GM19193 (cell line): ENCODE measurements around the gene POU2AF1.

Experiments
- POLR2A ChIP-seq: IDR thresholded peaks from 4 replicates; pipeline ENCODE4 v1.6.1; 2011; ENCODE audit not compliant: insufficient read depth, insufficient read length; ENCODE audit errors: extremely low read depth

The POU2AF1 gene

DNA sequence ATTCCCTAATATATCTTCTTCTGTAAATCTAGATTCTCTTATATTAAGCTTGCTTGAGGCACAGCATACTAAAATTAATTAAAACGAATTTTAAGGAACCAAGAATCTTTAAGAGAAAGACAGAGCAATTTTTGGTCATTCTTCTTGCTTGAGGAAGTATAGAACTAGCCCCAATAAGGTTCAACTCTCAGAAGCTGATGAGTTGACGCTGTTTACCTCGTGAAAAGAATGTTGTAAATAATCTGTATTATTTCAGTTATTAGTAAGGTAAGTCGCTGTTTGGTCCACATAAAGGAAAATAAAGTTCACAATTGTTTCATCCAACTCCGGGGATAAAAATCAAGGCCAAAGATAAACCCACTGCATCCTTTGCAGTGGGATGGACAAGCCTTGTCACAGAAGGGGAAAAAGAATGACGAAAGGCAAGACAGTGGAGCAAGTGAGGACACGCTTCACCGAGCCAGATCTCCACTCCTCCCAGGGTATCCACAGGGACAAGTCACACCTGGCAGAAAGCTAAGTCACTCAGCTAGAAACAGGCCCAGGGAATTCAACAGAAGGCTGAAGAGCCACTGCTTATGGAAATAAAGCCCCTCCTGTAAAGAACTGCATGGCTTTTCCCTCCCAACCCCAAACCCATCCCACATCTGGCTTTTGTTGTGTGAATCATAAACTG lies 752 bp downstream of the POU2AF1 start:
- no peak for TF ChIP-seq POLR2A

DNA sequence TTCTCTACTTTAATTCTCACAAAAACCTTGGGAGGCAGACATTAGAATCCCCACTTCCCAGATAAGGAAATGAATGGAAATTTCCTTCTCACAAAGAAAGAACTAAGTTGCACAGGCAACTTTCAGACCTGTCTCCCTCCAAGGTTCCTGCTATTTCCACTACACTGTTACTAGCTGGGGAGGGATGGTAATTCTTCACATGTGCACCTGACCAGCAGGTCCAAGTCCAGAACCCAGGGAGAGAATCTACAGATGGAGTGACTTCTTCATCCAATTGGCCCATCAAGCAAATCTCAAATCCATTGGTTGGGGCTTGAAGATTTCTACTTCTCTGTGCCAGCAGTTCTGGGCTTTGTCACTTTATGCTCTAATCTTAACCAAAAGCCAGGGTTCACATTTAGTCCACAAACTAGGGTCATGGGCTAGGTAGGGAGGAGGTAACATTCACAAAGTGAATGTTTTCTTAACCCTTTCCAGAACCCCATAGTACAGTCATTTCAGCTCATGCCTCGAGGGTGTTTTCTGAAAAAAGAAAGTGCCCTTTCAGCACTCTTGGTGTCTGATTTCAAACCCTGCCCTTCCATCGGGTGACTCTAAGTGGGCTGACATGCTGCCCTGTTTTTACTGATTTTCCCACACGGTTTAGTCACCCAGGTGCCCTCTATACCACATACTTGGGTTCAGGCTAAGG lies 2.7 kb downstream of the POU2AF1 start:
- no peak for TF ChIP-seq POLR2A

DNA sequence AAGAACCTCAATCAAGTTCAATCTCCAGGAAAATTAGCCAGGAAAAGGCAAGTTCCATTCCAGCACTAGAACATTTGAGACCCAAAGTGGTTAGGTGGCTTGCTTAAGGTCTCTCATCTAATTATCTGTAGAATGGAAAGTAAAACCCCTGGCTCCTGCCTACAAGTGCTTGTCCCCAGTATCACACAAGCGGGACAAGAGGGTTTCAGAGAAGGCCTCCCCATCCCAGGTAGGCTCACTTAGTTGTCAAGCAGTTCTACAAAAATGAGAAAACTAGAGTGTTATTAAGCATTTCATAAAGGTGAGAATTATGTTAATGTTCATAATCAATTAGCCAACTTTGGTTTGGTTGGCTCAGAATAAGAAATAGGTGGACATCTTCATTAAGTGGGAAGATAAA lies 5.5 kb downstream of the POU2AF1 start:
- TF ChIP-seq POLR2A: no peak

DNA sequence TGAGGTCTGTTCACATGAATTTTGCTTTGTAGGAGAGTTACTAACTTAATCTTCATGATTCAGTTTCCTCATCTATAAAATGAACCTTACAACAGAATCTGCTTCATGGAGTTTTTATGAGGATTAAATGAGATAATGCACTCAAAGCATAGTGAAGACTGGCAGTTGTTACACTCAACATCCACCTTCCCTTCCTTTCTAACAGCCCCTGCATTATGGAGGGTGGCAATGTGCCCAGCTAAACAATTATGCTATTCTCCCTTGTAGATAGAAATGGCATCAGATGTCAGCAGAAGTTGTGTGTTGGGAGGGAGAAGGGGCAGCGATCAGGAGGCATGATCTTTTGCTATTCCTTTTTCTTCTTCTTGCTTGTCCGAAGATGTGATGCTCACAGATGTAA lies 6.5 kb downstream of the POU2AF1 start:
- no peak for TF ChIP-seq POLR2A

DNA sequence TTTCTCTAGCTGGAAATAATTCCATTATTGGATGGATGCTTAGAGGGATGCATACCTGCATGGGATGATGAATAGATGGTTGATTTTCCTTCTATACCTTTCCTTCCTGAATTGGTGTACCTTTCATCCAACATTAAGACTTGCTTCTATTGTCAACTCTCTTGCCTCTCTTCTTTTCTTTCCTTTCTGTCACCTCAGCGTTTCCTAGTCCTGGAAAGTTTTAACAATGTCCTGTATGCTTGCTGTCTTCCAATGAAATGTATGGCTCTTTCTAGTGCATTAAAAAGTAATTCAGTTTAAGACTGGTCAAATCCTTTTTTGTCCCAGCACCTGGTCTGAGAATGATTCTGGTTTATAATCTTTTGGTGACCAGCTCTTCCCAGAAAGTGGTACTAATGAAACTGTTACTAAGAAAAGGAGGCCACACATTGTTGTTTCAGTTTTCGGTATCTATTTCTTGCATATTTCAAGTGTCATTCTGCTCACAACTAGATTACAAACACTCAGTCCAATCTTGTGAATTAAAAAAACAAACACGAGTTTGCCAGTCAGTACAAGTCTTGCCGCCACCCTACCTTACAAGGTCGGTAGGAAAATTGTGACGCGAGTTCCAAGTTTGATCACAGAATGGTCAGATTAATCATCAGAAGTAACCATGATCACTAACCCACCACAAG lies 8.0 kb downstream of the POU2AF1 start:
- no peak for TF ChIP-seq POLR2A

DNA sequence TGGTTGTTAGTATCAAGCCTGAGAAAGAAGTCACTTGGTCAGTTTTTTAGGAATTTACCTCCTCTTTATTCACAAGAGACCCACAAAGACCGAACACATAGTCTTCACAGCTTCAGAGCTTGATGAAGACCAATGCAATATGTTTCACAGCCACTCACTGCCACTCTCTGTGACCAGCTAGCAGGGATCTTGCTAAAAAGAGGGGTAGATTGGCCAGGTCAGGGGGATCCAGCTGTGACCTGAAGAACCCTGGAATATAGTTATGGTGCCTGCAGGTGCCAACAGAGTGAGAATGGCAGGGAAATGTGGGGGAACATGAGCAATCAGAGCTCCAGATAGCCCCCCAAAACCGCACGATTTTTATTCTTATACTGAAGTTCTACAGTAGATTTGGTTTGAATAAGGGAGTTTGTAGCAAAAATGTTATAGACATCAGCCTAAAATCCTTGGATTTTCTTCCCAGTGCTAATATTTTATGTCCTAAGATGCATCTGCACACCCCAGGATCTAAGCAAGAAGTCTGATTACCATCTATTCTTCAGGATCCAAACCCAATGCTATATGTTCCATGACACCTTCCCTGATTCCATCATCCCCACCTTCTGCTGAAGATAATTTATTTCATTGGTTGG lies 8.7 kb downstream of the POU2AF1 start:
- TF ChIP-seq POLR2A: peak; percentile 57

DNA sequence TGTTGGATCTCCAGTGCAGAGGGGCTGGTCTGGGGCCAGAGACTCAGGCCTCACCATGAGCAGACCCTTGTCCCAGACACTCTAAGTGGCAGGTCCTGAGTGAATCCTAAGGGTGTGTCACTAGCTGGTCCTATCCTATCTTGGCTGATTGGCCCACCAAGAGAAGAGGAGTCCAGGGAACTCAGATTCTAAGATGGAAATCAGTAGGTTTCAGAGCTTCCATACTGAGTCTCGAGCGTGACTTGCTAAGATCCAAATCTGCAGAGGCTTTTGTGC lies 10.9 kb downstream of the POU2AF1 start:
- TF ChIP-seq POLR2A: peak; percentile 41

DNA sequence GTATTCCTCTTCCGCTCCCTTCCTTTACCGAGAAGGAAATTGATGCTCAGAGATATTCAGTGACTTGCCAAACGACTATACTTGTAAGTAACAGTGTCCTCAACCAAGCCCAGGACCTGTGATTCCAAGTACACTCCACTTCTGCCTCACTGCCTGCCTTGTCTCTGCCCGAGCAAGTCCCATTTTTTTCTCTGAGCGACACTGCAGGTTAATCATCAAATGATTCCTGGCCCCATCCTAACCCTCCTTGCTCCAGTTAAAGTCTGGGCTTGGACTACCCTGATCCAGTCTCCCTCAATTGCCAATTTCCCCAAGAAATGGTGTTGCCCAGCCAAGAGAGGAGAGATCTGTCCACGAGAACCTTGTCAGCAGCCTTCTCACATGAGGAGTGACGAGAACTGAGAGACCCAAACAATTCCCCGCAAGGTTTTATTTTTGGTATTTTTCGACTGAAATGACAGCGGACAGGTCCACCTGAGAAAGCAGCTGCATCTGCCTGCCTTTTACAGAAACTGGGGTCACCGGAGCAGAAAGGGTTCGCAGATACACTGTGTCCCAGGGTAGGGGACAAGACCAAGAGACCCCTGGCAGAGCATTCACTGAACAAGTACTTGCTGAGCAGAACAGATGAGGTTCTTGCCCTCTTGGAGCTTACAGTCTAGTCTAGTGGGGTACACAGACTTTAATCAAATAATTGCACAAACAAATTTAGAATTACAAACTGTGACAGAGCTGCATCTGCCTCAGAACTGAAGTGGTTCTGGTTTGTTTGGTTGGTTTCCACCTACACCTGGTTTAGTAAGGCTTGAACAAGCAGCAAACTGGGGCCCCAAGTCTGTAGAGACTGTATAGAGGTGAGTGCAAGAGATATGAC lies 11.4 kb downstream of the POU2AF1 start:
- peak; percentile 16 for TF ChIP-seq POLR2A

DNA sequence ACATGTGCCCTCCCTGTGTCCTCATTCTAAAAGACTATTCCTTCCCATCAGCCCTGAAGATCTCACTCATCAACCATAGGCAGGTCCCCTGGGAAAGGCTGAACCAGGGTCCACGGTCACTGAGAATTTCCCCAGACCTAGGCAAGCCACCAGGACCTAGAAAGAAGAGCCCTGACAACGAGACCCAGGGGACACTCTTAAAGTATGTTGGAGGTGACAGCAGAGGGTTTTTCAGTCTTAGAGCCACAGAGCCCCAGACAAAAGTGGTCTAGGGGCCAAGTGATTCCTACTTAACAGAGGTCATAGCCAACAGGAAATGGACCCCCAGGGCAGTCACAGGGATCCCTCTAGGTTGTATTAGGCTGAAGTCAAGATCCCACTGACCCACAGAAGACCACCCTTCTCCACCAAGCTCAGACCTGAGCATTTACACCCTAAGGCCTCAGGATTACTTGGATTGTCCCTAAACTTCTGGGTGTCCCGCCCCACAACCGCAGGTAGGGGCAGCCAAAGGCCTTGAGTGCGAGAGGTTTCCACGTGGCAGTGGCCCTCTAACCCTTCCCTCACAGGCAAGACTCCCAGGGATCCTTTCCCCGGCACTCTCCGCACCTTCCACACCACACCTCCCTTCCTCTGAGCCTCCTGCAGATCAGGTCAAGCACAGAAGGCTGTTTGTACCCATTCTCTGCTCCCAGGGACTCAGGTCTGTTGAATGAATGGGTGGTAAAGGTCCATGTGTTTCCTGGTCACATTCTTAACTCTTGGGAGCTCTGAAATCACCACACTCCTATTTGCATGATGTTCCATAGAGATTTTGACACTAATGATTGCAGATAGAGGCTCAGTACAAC lies 12.3 kb downstream of the POU2AF1 start:
- peak; percentile 50 for TF ChIP-seq POLR2A

DNA sequence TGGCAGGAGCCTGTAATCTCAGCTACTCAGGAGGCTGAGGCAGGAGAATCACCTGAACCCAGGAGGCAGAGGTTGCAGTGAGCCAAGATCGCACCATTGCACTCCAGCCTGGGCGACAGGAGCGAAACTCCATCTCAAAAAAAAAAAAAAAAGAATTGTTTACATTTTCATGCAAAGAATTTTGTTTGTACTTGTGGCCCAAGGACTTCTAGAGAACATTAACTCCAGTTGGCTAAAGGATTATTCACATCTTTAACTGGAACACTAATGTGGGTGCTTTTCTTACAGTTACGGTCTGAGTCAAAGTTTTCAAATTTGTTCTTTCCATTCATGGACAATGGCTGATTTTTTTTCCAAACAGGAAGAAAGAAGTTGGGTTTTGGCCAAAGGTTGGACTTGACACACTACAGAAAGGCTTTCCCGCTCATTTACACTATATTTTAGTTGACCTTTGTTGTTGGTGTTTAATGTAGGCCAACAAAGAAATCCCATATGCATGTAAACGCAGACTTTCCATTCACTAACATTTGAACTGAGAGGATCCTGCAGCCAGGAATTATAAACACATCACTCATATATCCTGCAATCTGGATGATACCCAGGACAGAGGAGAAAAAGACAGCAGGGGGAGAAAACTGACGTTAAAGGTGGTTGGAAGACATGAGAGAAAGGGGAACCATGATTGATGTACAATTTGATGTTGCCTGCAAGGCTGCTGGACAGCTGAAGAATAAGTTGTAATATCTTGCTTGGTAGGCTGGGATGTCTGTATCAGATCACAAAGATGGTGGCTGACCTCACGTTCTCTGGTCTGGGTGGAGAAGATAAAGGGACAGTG lies 13.1 kb downstream of the POU2AF1 start:
- no peak for TF ChIP-seq POLR2A

DNA sequence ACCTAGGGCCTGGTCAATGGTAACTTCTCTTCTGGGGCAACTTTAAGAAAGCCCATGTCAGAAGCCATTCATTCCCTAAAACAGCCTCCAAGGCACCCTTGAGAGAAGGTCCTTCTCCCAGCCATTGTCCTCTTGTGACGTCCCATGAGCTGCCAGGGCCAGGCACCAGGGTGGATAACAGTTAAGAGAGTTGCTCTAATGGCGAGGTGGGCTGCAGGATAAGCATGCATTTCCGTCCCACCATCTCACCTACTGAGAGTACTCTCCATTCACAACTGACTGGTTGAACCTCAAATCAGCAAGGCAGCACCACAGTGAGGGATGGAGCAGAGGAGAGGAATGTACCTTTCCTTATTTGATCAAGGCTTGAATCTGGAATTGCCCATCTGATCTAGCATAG lies 14.6 kb downstream of the POU2AF1 start:
- TF ChIP-seq POLR2A: peak; percentile 45

DNA sequence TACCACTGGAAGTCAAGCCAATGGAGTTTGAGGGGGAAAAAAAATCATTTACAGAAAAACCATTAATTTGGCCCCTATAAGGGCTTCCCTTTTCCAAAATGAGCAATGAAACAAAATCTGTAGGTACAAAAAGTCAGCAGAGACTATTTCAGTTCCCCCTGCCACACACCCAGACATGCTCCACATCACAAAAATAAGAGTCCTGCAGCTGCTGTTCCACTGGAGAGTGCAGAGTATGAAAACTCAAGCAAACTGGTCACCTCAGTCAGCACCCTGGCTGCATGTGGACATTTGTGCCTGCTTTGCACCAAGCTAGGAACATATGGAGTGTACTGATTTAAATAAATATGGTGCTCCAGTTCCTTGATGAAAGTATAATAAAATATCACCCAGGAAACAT lies 15.1 kb downstream of the POU2AF1 start:
- no peak for TF ChIP-seq POLR2A

DNA sequence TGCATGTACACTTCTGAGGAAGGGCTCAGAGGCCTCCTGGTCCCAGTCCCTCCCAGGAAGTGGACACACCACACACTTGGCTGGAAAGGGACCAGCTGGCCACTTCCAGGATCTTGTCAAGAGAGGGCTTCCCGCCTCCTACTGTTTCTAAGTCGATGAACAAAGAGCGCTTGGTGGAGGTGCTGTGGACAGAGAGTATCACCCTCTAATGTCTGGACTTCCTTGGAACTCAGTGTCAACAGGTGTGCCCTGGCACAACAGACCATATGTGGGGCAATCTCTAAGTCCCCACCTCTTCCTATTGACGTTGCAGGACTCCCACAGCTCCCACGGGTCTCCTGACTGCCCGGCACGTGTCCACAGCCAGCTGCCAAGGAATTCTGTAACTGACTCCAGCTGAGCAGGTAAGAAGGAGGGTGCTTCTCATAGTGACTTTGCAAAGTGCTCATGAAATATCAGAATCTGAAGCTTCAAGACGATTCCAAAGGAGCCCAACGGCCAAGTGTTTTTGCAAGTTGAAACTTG lies 16.1 kb downstream of the POU2AF1 start:
- TF ChIP-seq POLR2A: no peak
